IMR-90 (cell line): ENCODE results near the gene TTC16. TPM values are rescaled to one million over a fixed set of nuclear protein-coding genes. Genes with fewer than 3 reads are reported as not detected.
"Not testable (repeated sequence)": the region's sequence is repeated elsewhere in the genome, so short reads cannot be mapped to it uniquely, and the experiment has no call there.

Experiments used
- ATAC-seq: fragments of 200-7000 bp; cut with Tn5 transposase; 2 replicates; pipeline ENCODE4 v1.9.1; 2020; ENCODE audit warnings: low read depth, mild to moderate bottlenecking, moderate library complexity
- BruUV-seq: library from RNA; stranded (reverse); fragments of 400-500 nt; replicated peaks from 2 replicates; lab custom pipeline; 2021; lab: Mats Ljungman, UMichigan
- CTCF ChIA-PET: fragments of 300-600 bp; formaldehyde crosslinking; extraction: SDS; loops from one replicate; lab custom pipeline; 2021; ENCODE audit warnings: antibody characterized with exemption; lab: Yijun Ruan, JAX
- POLR2A ChIA-PET: fragments of 300-600 bp; sonication (Branson Sonifier 250); formaldehyde crosslinking; loops from one replicate; lab custom pipeline; 2022; ENCODE audit warnings: antibody characterized with exemption; ENCODE audit not compliant: unreplicated experiment; lab: Charles Lee
- DNase-seq: peaks from one replicate; pipeline ENCODE4 v3.0.0; 2013
- H2AFZ ChIP-seq: replicated peaks from 2 replicates; pipeline ENCODE3; 2013; ENCODE audit warnings: low read length, mild to moderate bottlenecking; ENCODE audit not compliant: poor library complexity
- H2AK5ac ChIP-seq: 2 replicates; pipeline ENCODE4 v1.6.1; 2013; ENCODE audit warnings: low read depth, low read length, inconsistent platforms
- H2AK9ac ChIP-seq: replicated peaks from 2 replicates; pipeline ENCODE3; 2013; ENCODE audit warnings: mild to moderate bottlenecking, low read depth, low read length, moderate library complexity; ENCODE audit not compliant: poor library complexity
- H2BK120ac ChIP-seq: 2 replicates; pipeline ENCODE4 v1.6.1; 2013; ENCODE audit warnings: low read depth, low read length, inconsistent platforms
- H2BK15ac ChIP-seq: 3 replicates; pipeline ENCODE4 v1.6.1; 2013; ENCODE audit warnings: low read depth, low read length, inconsistent platforms
- H2BK20ac ChIP-seq: 2 replicates; pipeline ENCODE4 v1.6.1; 2013; ENCODE audit warnings: low read depth, mild to moderate bottlenecking, inconsistent platforms, low read length, moderate library complexity
- H2BK5ac ChIP-seq: 2 replicates; pipeline ENCODE4 v1.6.1; 2013; ENCODE audit warnings: mild to moderate bottlenecking, low read depth, low read length, inconsistent platforms; ENCODE audit not compliant: poor library complexity, severe bottlenecking
- H3K14ac ChIP-seq: replicated peaks from 2 replicates; pipeline ENCODE4 v1.6.1; 2013; ENCODE audit warnings: low read depth, low read length, inconsistent platforms
- H3K18ac ChIP-seq: 2 replicates; pipeline ENCODE4 v1.6.1; 2013; ENCODE audit warnings: low read depth, low read length, control low read depth
- H3K23ac ChIP-seq: 2 replicates; pipeline ENCODE4 v1.6.1; 2013; ENCODE audit warnings: low read depth, low read length, inconsistent platforms
- H3K27ac ChIP-seq: 2 replicates; pipeline ENCODE4 v1.5.1; 2013; ENCODE audit warnings: mild to moderate bottlenecking, control low read depth, low read length; ENCODE audit not compliant: insufficient read depth
- H3K27me3 ChIP-seq: 2 replicates; pipeline ENCODE4 v1.6.1; 2013; ENCODE audit warnings: low read length; ENCODE audit not compliant: control insufficient read depth, insufficient read depth
- H3K36me3 ChIP-seq: 2 replicates; pipeline ENCODE4 v1.6.1; 2013; ENCODE audit warnings: low read length, mixed read lengths; ENCODE audit not compliant: control insufficient read depth, insufficient read depth
- H3K4ac ChIP-seq: 2 replicates; pipeline ENCODE4 v1.6.1; 2013; ENCODE audit warnings: low read depth, low read length, inconsistent platforms
- H3K4me1 ChIP-seq: 2 replicates; pipeline ENCODE4 v1.6.1; 2013; ENCODE audit warnings: low read length, mixed read lengths; ENCODE audit not compliant: control insufficient read depth, insufficient read depth
- H3K4me2 ChIP-seq: 2 replicates; pipeline ENCODE4 v1.6.1; 2013; ENCODE audit warnings: low read depth, mild to moderate bottlenecking, control low read depth, low read length, moderate library complexity
- H3K4me3 ChIP-seq: 2 replicates; pipeline ENCODE4 v1.5.1; 2013; ENCODE audit warnings: low read depth, mild to moderate bottlenecking, control low read depth, low read length, moderate library complexity; ENCODE audit not compliant: insufficient read depth
- H3K56ac ChIP-seq: 2 replicates; pipeline ENCODE4 v1.6.1; 2013; ENCODE audit warnings: low read length, inconsistent platforms; ENCODE audit not compliant: insufficient read depth; ENCODE audit errors: extremely low read depth
- H3K79me1 ChIP-seq, 2 experiments: 2 replicates each; pipeline ENCODE4 v1.6.1; 2013; ENCODE audit warnings: low read length in 2 of 2, inconsistent platforms in 1 of 2, low read depth in 1 of 2
- H3K9ac ChIP-seq: 2 replicates; pipeline ENCODE4 v1.6.1; 2013; ENCODE audit warnings: low read depth, low read length, control low read depth
- H3K9me1 ChIP-seq: 2 replicates; pipeline ENCODE4 v1.6.1; 2013; ENCODE audit warnings: low read length, inconsistent platforms; ENCODE audit not compliant: insufficient read depth
- H3K9me3 ChIP-seq: 2 replicates; pipeline ENCODE4 v1.6.1; 2013; ENCODE audit warnings: low read length; ENCODE audit not compliant: control insufficient read depth, insufficient read depth
- H4K20me1 ChIP-seq: 2 replicates; pipeline ENCODE4 v1.6.1; 2013; ENCODE audit warnings: low read length, inconsistent platforms; ENCODE audit not compliant: insufficient read depth
- H4K5ac ChIP-seq: 2 replicates; pipeline ENCODE4 v1.6.1; 2013; ENCODE audit warnings: mild to moderate bottlenecking, low read depth, low read length, control low read depth
- H4K8ac ChIP-seq, 2 experiments: 2 replicates each; pipeline ENCODE4 v1.6.1; 2013; ENCODE audit warnings: low read depth in 2 of 2, low read length in 2 of 2, control low read depth in 1 of 2, inconsistent platforms in 1 of 2
- H4K91ac ChIP-seq: 2 replicates; pipeline ENCODE4 v1.6.1; 2013; ENCODE audit warnings: low read depth, low read length, inconsistent platforms; ENCODE audit not compliant: insufficient read depth
- whole genome bisulfite sequencing, 2 experiments: methylation state at CpG; one replicate each; pipeline versions ENCODE4 v1.1.5 to v1.1.7; 2013; ENCODE audit warnings: missing lambda C conversion rate in 2 of 2; ENCODE audit not compliant: insufficient read length in 1 of 2; ENCODE audit errors: extremely low coverage in 2 of 2; 5-methylcytosine and 5-hydroxymethylcytosine counted together
- dilution Hi-C: fragments of 300-500 bp; cut with HindIII; formaldehyde crosslinking; loops from one replicate; pipeline ENCODE4 v1.14.3; 2018; ENCODE audit warnings: low sequenced_read_pairs; ENCODE audit not compliant: unreplicated experiment
- in situ Hi-C: fragments of 300-500 bp; cut with MboI; formaldehyde crosslinking; loops from 3 replicates; pipeline ENCODE4 v1.14.3; 2019; ENCODE audit warnings: low sequenced_read_pairs, inconsistent platforms, mixed read lengths
- intact Hi-C: fragments of 100-400 bp; cut with micrococcal nuclease; formaldehyde crosslinking; loops from 2 replicates; pipeline ENCODE4 v1.10.0; 2022
- polyA plus RNA-seq, 3 experiments: library from polyadenylated mRNA; depleted of rRNA; stranded (reverse); fragments of >200 nt; gene quantifications; 2 replicates each; pipeline ENCODE4 v1.2.3, GENCODE V29; 2012; ENCODE audit warnings: low replicate concordance in 1 of 3
- total RNA-seq: library from RNA; depleted of rRNA; stranded (reverse); fragments of >200 nt; gene quantifications from 2 replicates; pipeline ENCODE4 v1.2.3, GENCODE V29; 2012

TTC16 gene
- total and polyA plus RNA-seq, 2 of the 4 experiments (the other 2 are of a cell fraction) = 0.02 TPM; not detected in 1

- POLR2A ChIA-PET, H3K4ac ChIP-seq, H3K4me3 ChIP-seq, H3K9ac ChIP-seq, H3K36me3 ChIP-seq, H2BK20ac ChIP-seq, H3K9me3 ChIP-seq, dilution Hi-C loops, H3K27ac ChIP-seq, H2AK5ac ChIP-seq, H4K8ac ChIP-seq, H4K20me1 ChIP-seq, H3K14ac ChIP-seq, ATAC-seq, H2BK15ac ChIP-seq, H2AFZ ChIP-seq, H3K79me1 ChIP-seq, H2BK120ac ChIP-seq, H2AK9ac ChIP-seq, H3K4me2 ChIP-seq, H3K4me1 ChIP-seq, intact Hi-C loops, H3K56ac ChIP-seq, H3K23ac ChIP-seq, H2BK5ac ChIP-seq, DNase-seq, H3K18ac ChIP-seq, H4K91ac ChIP-seq, in situ Hi-C loops, H3K9me1 ChIP-seq, H4K5ac ChIP-seq, BruUV-seq: not testable (repeated sequence)
- CTCF ChIA-PET = interaction anchor here (0.8 kb wide), 1 partner anchor 12 kb away, joined by 3 read pairs; no protein-coding TSS in a partner anchor
- WGBS, 2 experiments = 100% methylated on average over 1 of the region's 11 CpGs; no CpG with 5 or more reads in 1 of the 2 experiments
- H3K27me3 ChIP-seq = peaks cover 57% of the 10 kb centered on the region
These were observed 40.9 kb downstream of the TTC16 start for GRCh38 chr9:127756776-127757175.
